ENCODE results near the gene NECAP2.

GRCh38 chr1:16420424-16421118 is 20.0 kb upstream of the NECAP2 start:
- TF ChIP-seq, protein P1, sequence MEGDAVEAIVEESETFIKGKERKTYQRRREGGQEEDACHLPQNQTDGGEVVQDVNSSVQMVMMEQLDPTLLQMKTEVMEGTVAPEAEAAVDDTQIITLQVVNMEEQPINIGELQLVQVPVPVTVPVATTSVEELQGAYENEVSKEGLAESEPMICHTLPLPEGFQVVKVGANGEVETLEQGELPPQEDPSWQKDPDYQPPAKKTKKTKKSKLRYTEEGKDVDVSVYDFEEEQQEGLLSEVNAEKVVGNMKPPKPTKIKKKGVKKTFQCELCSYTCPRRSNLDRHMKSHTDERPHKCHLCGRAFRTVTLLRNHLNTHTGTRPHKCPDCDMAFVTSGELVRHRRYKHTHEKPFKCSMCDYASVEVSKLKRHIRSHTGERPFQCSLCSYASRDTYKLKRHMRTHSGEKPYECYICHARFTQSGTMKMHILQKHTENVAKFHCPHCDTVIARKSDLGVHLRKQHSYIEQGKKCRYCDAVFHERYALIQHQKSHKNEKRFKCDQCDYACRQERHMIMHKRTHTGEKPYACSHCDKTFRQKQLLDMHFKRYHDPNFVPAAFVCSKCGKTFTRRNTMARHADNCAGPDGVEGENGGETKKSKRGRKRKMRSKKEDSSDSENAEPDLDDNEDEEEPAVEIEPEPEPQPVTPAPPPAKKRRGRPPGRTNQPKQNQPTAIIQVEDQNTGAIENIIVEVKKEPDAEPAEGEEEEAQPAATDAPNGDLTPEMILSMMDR (IDR thresholded peaks at IDR 0.05; ENCODE audit: low read depth, low read length): no peak
- no peak for TF ChIP-seq POLR2A (IDR thresholded peaks at IDR 0.05; ENCODE audit: extremely low read depth, insufficient read length)
- TF ChIP-seq MYC (IDR thresholded peaks at IDR 0.05; ENCODE audit: low read depth, low read length): no peak
